Thoracic aorta (tissue), 2 donors: ENCODE measurements around the gene FARS2. TPM values are rescaled to one million over a fixed set of nuclear protein-coding genes. Genes with fewer than 3 reads are reported as not detected.

Experiments
- ATAC-seq: fragments of 150-250 bp; one replicate; pipeline ENCODE4 v1.8.0; 2017; ENCODE audit warnings: low read depth; ENCODE audit not compliant: insufficient number of reproducible peaks, low FRiP score
- DNase-seq: peaks from one replicate; pipeline ENCODE4 v3.0.0-alpha.2; 2020; ENCODE audit warnings: low spot score
- H3K27ac ChIP-seq, 2 donors: fragments of 200-600 bp; sonication (generic); 1 replicate in 1 of 2; 2 replicates in 1 of 2; pipeline ENCODE4 v1.5.1; 2016; ENCODE audit warnings: mild to moderate bottlenecking in 2 of 2, moderate library complexity in 2 of 2
- H3K27me3 ChIP-seq: fragments of 200-600 bp; sonication (generic); replicated peaks from 2 replicates; pipeline ENCODE4 v1.6.0; 2016; ENCODE audit warnings: mild to moderate bottlenecking; ENCODE audit not compliant: insufficient read depth
- H3K36me3 ChIP-seq: fragments of 200-600 bp; sonication (generic); one replicate; pipeline ENCODE4 v1.5.1; 2016
- H3K4me1 ChIP-seq, 2 donors: fragments of 200-600 bp; sonication (generic); 1 replicate in 1 of 2; 2 replicates in 1 of 2; pipeline versions ENCODE4 v1.5.1 to v1.6.0; 2016; ENCODE audit warnings: low read depth in 2 of 2, mild to moderate bottlenecking in 1 of 2; ENCODE audit not compliant: control insufficient read depth in 1 of 2
- H3K4me3 ChIP-seq: fragments of 200-600 bp; sonication (generic); 2 replicates; pipeline ENCODE4 v1.5.1; 2016; ENCODE audit warnings: mild to moderate bottlenecking
- H3K9me3 ChIP-seq: fragments of 200-600 bp; sonication (generic); 2 replicates; pipeline ENCODE4 v1.5.1; 2016
- total RNA-seq, 2 donors: library from RNA; depleted of rRNA; stranded (reverse); fragments of >200 nt; gene quantifications; one replicate each; pipeline versions ENCODE4 v1.1.0 to v1.2.3, GENCODE V29; 2016
- TF ChIP-seq, protein P1 (sequence below): fragments of 200-600 bp; sonication (generic); IDR thresholded peaks from one replicate; pipeline ENCODE4 v1.5.1; 2019; ENCODE audit warnings: antibody characterized with exemption

The FARS2 gene
- total RNA-seq, 2 donors from 2014 or later: 10.4 to 11.6 TPM

DNA sequence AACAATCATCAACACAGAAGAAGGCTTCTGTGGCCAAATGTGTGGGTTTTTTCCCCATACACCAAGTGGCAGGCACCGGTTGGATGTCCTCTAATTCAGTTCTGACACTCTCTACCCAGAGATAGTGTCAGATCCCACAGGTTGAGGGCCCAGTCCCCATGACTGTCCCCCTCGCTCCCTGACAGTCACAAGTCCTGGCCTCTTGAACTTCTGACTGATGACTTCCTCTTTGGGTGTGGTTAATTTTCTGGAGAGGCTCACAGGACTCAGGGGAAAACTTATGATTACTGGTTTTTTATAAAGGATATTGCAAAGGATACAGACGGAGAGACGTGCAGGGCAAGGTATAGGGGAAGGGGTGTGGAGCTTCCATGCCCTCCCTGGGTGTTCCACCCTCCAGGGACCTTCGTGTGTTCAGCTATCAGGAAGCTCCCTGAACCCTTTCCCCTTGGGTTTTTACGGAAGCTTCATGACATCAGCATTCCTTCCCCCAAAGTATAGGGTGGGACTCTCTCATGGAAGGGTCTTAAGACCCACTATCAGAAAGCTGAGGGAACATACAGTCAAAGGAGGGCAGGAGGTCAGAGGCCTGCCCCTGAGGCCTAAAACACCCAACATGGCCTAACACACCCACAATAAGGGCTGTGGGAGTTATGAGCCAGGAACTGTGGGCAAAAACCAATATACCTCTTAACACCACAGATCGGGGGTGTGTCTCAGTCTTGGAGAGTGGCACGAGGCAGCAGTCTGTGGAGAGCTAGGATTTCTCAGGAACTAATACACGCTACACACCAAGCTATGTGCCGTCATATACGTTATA lies 33.3 kb downstream of the FARS2 start:
- Histone ChIP-seq H3K9me3 (no peaks in the 10 kb centered on the region), H3K27me3 (no peaks in the 10 kb centered on the region), H3K4me3 (no peak overlapping the region), H3K4me1 (no peaks in the 10 kb centered on the region), H3K36me3 (no peaks in the 10 kb centered on the region), H3K27ac (no peak overlapping the region)
- ATAC-seq: peak; percentile 31
- TF ChIP-seq, protein P1, sequence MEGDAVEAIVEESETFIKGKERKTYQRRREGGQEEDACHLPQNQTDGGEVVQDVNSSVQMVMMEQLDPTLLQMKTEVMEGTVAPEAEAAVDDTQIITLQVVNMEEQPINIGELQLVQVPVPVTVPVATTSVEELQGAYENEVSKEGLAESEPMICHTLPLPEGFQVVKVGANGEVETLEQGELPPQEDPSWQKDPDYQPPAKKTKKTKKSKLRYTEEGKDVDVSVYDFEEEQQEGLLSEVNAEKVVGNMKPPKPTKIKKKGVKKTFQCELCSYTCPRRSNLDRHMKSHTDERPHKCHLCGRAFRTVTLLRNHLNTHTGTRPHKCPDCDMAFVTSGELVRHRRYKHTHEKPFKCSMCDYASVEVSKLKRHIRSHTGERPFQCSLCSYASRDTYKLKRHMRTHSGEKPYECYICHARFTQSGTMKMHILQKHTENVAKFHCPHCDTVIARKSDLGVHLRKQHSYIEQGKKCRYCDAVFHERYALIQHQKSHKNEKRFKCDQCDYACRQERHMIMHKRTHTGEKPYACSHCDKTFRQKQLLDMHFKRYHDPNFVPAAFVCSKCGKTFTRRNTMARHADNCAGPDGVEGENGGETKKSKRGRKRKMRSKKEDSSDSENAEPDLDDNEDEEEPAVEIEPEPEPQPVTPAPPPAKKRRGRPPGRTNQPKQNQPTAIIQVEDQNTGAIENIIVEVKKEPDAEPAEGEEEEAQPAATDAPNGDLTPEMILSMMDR: no peak
- no peak for DNase-seq

DNA sequence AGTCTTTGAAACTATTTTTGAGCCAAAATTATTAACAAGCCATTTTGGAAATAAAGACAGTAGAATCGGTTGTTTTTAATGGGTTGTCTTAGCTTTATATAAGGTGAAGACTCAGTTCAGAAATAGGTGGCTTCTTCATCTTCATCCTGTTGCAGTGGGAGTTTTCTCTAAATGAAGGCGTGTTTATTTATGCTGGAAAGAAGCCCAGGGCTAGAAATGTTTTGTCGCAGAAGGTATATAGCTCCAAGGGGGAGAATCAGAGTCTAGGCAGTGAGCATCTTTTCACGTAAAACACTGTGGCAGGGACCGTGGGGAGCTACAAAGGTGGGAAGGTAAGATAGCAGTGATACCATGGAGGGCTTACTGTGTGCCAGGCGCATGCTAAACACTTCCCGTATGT lies 34.3 kb downstream of the FARS2 start:
- H3K36me3 ChIP-seq: no peaks in the 10 kb centered on the region
- H3K27me3 ChIP-seq: no peaks in the 10 kb centered on the region
- no peak overlapping the region for H3K4me3 ChIP-seq
- ATAC-seq (no peak), DNase-seq (no peak)
- TF ChIP-seq, protein P1: no peak
- H3K9me3 ChIP-seq: no peaks in the 10 kb centered on the region
- H3K4me1 ChIP-seq: no peaks in the 10 kb centered on the region
- no peak overlapping the region for H3K27ac ChIP-seq

DNA sequence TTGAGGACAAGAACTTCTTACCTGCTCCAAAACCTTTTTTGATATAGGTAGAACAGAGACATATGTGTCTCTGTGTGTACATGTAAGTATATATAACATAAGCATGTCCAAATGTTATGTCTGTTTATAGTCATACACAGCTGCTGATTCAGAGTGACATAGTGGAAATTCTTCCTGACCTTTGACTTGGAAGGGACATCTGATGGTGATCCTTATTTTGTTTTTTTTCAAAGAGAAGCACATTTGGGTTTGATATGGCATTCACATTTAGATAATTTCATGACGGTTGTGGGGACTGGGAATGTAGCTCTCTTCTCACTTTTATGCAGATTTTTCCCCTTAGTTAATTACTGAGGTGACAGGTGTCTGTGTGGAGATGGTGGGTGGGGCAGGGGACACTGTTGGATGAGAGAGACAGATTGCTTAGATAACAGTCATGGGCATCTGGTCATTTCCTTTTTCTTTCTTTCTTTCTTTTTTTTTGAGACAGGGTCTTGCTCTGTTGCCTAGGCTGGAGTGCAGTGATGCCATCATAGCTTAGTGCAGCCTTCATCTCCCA lies 39.0 kb downstream of the FARS2 start:
- TF ChIP-seq, protein P1: no peak
- Histone ChIP-seq H3K4me3 (no peak overlapping the region), H3K9me3 (no peaks in the 10 kb centered on the region), H3K4me1 (peaks cover 3 to 7% of the 10 kb centered on the region in 2 donors), H3K27me3 (no peaks in the 10 kb centered on the region), H3K36me3 (no peaks in the 10 kb centered on the region), H3K27ac (no peak overlapping the region)
- ATAC-seq (no peak), DNase-seq (no peak)

DNA sequence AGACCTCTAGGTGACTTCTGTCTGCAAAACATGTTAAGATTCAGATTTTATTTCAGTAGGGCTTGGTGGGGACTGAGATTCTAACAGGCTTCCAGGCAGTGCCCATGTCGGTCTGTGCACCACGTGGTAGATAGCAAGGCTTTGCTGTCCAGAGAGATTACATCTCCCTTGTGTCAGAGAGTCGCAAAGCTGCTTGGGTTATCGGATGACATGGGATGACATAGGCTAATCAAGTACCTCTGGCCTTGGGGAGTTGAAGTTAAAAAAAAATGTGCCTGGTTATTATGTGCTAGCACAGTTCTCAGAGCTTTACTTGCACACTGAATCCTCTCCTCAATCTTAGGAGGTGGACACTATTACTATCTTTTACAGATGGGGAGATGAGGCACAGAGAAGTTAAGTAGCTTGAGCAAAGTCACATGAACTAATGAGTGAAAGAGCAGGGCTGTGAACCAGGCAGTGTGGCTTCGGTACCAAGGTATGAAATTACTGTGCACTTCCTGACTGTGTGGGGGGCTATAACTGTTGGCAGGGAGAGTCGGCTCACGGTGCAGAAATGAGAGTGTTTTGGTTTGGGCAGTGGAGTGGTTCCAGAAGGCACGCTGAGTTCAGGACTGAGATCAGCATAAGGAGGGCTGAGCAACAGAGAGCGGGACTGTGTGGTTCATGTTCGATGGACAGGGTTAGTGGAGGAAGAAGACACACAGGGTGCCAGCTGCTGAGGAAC lies 41.1 kb downstream of the FARS2 start:
- ATAC-seq (no peak), DNase-seq (no peak)
- H3K36me3 ChIP-seq: no peaks in the 10 kb centered on the region
- no peaks in the 10 kb centered on the region for H3K9me3 ChIP-seq
- TF ChIP-seq, protein P1: no peak
- H3K4me1 ChIP-seq: peaks cover 3 to 7% of the 10 kb centered on the region in 2 donors
- no peak overlapping the region for H3K27ac ChIP-seq
- no peaks in the 10 kb centered on the region for H3K27me3 ChIP-seq
- H3K4me3 ChIP-seq: no peak overlapping the region

DNA sequence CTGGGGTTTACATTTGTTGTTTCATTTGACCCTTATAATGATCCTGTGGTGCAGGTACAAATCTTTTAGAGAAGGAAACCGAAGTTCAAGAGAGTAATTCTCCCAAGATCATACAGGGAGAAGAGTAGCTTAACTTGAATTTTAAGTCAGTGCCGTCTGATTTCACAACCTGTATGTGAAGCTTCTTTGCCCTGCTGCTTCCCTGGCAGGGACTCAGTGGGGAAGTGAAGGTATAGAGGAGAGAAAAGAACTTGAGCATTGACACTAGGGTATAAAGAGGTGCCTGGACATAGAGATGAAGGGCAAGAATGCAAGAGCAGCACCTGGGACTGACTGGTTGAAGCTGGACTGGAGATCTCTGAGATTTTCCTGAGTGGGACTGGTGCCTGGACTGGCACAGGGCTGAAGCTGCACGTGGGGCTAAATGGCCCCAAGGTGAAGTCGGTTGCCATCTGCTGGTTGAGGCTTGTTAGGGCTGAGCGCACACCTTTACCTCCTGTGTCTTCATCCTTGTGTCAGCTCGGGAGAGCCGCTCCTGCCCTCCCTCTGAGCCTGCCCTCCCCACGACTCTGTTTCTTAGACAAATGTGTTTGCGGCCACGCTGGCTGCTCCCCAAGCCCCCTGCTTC lies 41.8 kb downstream of the FARS2 start:
- TF ChIP-seq, protein P1: no peak
- Histone ChIP-seq H3K4me3 (no peak overlapping the region), H3K4me1 (peaks cover 3 to 7% of the 10 kb centered on the region in 2 donors), H3K27ac (no peak overlapping the region), H3K27me3 (no peaks in the 10 kb centered on the region), H3K36me3 (no peaks in the 10 kb centered on the region), H3K9me3 (no peaks in the 10 kb centered on the region)
- ATAC-seq (no peak), DNase-seq (no peak)
